GM19372 (cell line): ENCODE results near the gene PRRC1.

ENCODE experiments used
- ATAC-seq: cut with Tn5 transposase; IDR thresholded peaks from one replicate; pipeline ENCODE4 v1.9.1; 2021; ENCODE audit warnings: mild to moderate bottlenecking, low read depth, moderate library complexity; ENCODE audit not compliant: unreplicated experiment

PRRC1 gene

DNA sequence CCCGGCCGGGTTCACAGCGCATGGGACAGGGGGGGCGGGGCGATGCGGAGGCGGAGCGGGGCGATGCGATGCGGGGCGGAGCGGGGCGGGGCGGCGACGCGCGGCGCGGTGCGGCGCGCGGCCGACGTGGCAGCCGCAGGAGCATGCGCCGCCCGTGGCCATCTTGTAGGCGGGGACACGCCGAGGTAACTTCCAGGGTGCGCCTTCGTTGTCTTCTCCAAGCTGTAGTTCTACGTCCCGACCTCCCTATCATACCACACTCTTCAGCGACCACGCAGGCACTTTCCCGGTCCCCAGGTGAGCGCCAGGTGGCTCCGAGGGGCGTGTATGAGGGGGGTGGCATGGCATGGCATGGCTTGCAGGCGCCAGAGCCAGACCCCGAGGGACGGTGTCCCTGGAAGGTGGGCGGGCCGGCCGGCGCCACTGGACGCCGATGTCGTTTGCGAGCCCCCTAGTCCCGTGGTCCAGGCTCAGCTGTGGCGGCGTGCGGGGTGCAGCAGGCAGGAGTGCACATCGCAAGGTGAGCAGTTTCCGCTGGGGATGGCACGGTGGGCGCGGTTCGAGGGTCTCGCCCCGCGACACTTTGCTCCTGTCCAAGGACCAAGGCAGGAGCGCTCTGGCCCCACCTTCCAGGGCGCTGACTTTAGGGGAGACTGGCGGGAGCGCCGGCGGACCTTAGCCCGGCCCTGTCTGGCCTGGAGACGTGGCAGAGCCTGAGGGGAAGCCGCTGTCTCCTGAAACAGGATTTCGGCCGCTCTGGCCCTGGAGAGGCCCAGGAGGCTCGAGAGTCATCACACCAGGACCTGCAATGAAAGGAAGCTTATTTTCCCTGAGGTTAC lies at the start of gene PRRC1:
Gene PRRC1, plus strand, starts transcription at position 161 of the 839 bp plus-strand sequence. CDS start 5,840 bp downstream, outside the sequence.
- ATAC-seq, result peak; percentile 87

DNA sequence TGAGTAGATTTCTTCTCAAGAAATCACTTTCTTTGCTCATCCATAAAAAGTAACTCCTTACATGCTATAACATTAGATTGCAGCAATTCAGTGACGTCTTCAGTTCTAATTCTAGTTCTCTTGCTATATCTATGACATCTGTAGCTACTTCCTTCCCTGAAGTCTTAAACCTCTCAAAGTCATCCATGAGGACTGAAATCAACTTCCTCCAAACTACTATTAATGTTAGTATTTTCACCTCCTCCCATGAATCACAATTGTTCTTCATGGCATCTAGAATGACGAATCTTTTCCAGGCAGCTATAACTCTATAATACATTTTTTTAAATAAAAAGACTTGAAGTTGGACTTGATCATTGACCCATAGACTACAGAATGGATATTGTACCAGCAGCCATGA lies 46.2 kb upstream of the PRRC1 start:
- ATAC-seq, result no peak

DNA sequence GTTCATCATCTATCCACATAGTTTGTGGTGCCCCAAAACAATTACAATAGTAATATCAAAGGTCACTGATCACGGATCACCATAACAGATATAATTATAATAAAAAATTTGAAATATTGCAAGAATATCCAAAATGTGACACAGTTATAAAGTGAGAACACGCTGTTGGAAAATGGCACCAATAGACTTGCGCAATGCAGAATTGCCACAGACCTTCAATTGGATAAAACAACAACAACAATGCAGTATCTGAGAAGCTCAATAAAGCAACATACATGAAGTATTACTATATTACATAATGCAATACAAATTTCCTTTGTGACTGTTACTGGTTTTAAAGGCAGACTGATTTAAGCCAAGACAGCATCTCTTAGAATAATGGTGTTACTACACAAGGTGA lies 44.7 kb upstream of the PRRC1 start:
- ATAC-seq, result no peak

DNA sequence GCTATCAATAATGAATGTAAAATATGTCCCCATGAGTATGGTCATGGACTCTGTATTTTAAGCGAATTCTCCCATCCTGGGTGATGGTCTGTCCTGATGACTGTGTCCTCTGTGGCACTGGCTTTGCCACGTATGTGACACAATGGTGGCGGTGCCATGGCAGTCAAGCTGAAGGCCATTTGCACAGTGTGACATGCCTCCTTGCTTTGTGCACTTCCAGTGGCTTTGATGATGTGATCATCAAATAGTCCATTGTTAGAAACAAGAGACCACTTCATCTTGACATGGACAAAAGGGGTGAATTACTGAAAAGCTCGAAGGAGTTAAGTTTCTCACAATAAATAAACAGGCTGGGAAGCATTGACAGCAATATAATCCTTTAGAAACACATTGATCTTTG lies 31.0 kb upstream of the PRRC1 start:
- ATAC-seq, result no peak

DNA sequence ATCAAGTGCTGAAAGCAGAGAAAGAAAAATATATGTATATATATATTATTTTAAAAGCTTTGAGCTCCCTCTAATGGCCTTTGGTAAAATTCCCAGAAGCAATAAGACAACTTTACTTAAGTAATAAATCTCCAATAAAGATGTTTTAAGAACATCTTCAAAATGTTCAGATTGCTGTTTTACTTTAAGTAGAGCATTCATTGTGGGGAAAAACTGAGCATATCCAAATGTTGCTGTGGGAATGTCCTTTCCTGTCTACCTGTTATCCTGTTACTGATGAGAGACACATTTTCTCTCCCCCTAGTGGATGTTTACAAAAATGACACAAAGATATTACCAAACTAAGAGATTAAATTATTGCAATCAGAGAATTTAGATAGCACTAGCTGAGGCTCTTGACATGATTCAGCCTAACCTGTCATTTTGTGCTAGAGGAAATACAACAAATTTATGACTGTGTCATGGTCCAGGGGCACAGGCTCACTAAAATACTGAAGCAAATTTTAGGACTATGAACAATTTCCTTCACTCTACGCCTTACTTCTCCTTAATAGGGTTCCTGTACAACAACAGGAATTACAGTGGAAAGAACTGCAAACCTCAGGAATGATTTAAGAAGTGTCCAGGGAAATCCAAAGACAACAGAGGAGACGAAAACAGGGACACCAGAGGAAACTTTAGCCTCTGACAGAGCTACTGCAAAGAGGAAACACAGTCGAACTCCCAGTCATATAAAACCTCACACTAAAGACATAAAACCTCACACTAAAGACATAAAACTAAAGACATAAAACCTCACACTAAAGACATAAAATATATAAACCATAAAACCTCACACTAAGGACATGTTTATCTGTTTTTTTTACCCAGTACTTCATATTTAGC lies 24.3 kb upstream of the PRRC1 start:
- peak; percentile 84 for ATAC-seq

DNA sequence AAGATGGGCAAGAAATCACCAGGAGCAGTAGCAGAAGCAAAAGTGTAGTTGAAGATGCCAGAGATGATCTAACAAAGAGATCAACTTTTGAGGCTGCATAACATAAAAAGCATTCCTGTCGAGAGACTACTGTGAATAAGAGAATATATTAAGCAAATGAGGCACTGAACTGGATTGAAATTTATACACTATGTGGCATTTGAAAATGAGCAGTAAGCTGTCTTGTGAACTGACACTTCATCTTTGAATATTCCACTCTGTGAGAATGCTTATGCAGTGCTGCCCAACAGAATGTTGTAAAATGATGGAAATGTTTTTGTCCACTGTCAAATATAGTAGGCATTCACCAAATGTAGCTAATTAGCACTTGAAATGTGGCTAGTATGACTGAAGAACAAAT lies 18.9 kb upstream of the PRRC1 start:
- no peak for ATAC-seq

DNA sequence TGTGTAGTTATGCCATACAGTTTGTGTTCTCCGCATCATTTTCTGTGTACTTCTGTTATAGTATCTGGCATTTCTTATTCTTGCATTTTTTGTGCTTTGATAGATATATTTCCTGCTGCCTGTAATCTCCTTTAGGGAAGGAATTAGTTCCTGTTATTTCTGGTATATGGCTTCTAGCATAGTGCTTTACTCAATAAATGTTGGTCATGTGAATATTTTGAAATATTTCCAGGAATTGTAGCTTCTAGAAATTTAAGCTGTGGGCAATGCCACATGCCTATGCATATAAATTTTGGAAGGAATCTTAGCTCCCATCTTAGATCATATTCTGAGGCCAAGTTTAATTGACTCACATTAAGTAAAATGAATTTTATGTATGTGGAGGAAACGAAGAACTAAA lies 11.5 kb upstream of the PRRC1 start:
- no peak for ATAC-seq

DNA sequence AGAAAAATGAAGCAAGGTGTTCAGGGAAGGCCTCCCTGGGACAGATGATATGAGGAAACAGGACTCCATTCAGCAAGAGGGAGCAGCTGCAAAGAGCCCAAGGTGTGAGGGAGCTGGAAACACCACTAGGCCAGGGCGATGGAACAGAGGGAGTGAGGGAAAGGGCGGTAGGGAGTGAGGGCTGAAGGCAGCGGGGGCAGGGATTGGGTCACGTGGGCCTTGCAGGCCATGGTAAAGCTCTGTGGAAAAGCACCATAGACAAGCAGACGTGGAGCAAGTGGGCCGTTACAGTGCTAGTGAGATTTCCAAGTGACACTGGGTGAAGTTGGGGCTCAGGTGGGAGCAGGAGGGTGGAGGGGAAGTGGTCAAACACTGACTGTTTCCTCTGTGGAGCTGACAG lies 10.8 kb upstream of the PRRC1 start:
- no peak for ATAC-seq

DNA sequence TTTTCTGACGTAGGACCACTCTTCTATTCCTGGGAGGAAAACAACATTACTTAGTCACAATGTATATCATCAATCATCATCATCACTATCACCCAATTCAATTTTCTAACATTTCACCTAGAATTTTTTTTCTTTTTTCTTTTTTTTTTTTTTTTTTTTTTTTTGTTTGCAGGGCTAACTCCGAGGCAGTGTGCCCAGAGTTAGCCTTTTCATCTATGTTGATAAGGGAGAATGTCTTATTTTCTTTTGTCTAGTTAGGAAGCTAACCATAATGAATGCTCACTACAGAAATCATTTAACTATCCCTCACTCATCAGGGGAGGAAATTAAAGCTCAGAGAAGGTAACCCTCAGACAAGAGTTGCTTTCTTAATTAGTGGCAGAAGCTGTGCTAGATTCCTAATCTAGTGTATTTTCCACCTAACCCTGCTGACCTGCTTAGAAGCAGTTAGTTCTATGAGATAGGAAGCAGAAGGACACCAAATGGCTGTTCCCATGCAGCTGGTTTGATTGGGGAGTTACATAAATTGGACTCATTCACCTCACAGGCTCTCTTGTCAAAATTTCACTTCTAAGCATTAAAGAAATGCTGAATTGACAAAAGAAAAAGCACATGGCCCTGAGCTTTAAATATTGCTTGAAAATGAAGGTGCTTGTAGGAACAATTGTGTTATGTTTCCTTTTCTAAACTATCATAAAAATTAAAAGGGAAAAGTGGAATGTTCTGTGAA lies 8.6 kb upstream of the PRRC1 start:
- ATAC-seq, result no peak

DNA sequence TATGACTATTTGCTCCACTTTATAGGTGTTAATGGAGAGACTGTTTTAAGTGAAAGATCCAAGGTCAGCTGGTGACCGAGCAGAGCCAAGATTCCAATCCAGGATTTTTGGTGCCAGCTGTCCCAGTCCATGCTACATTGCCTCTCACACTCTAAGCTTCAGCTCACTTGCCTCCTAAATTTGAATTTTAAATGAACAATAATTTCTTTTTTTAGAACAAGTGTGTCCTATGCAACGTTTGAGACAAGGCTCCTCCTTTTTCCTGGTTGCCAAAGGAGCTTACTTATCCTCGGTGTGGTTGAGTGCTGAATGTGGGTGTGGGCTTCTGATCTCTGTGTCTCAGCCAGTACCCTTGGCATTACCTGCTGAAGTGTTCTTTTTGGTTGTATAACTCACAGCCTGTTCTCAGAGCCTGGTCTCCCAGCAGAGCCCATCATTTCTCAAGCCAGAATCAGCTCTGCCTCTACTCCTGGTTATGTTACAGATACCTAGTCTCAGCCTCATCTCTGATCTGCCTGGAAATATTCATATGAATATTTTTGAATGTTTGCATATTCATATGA lies 4.0 kb upstream of the PRRC1 start:
- ATAC-seq, result no peak

DNA sequence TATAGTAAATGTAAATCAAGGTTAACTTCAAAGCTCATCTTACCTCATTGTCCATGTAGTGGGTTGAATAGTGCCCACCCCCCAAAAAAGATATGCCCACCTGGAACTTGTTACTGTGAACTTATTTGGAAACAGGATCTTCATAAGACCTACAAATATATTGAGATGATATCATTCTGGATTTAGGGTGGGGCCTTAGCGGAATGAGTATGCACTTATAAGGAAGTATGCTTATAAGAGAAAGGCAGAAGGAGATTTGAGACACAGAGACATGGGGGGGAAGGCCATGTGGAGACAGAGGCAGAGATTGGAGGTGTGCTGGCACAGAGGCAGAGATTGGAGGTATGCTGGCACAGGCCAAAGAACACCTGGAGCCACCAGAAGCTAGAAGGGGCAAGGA lies 2.6 kb upstream of the PRRC1 start:
- no peak for ATAC-seq

DNA sequence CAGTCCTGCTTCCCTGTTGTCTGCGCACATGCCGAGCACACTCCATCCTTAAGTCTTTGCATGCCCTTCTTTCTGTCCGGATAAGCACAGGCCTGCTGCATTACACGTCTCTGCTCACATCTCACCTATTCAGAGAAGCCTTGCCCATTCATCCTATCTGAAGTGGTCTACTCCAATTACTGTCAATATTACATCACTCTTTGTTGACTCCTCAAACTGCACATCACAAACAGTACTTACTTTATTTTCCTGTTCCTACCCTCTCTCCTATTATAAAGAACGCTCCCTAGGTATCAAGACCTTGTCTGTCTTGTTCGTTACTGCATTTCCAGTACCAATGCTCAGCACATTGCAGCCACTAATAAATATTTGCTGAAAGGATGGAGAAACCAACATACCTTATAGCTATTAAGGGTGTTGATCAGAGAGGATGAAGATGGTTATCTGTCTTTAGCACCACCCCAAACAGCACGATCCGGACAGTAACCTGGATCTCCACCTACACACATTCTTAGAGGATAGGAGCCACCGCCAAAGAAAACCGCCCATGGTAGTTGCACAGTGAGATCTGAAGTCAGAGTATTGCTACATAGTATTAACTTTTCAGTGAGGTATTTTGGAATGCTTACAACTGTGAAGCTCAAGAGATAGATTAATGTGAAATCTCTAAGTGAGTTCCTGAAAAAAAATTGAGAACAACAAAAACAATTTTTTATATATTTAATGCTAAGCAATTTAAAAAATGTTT lies 1.6 kb upstream of the PRRC1 start:
- ATAC-seq, result no peak

DNA sequence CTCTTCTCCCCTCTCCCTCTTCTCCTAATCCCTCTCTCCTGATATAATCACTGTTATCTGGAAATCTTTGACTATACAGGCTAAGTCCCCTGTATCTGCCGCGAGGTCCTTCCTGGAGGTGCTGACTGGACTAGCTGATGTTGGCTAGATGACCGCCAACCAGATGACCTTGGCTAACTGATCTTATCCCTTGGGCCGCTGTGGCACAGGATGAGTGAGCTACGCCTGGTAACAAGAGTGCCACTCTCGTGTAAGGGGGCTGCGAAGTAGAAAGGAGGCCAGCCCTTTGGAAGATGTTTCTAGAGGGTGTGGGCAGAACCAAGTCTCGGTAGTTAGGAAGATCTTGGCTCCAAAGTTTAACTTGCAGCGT lies 345 bp upstream of the PRRC1 start:
- ATAC-seq, result peak; percentile 37

DNA sequence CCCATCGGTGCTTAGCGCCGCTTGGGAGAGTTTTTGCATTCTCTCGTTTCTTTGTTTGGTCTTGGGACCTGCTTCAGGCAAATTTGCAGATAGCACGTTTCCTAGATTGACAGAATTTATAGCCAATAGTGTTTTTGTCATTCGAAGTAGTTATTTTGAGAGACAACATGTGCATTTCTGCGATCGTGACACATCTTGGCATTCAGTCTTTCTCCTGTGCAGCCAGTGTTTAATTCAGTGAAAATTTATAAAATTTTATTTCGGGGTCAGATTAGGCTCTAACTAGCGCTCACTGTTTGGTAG lies 830 bp downstream of the PRRC1 start:
- ATAC-seq, result peak; percentile 24

DNA sequence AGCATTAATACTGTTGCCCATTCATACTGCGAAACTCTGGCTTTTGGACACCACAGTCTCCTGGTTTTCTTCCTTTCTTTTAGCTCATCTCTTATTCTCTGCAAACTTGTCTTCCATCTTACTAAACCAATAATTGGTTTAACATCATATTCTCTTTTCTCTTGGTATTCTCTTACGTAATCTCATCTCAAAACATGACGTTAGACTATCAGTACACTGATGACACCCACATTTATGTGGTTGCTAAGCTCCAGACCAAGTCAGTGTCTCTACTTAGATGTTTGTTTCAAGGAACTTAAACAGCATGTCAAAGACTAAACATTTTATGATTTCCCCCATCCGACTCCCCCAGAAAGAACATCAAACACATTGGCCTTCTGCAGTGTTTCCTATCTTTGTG lies 2.1 kb downstream of the PRRC1 start:
- no peak for ATAC-seq

DNA sequence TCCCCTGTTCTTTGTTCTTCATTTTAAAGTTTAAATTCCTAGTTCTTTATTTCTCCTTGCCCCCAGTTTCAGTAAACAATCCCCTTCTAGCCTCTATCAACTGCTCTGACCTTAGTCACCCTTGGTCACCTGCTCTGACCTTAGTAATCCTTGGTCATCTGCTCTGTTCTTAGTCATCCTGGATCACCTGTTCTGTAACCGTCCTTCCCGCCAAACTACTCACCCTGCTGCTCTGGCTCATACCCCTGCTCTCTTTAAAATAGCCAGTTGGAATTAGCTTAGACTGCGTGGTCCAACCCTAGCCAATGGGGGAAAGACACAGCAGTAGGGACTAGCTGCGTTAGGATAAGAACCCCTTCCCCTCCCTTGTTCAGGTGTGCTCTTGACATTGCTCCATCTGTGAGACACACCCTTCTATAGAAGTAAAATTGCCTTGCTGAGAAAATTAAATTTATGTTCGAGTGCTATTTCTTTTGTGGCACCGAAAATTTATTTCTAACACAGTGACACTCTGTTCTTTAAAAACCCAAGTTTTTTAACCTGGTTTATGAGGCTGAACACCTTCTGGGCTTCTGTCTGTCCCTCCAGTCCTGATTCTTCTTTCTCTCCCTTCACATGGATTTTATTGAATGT lies 3.8 kb downstream of the PRRC1 start:
- ATAC-seq, result no peak

DNA sequence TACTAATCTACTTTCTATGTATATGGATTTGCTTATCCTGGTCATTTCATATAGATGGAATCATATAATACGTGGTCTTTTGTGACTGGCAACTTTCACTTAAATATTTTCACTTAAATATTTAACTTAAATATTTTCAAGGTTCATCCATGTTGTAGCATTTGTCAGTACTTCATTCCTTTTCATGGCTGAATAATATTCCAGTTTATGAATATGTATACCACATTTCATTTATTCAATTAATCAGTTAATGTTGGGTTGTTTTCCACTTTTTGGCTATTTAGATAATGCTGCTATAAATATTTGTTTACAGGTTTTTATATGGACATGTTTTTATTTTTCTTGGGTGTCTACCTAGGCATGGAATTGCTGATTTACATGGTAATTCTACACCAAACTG lies 7.7 kb downstream of the PRRC1 start:
- ATAC-seq, result no peak

DNA sequence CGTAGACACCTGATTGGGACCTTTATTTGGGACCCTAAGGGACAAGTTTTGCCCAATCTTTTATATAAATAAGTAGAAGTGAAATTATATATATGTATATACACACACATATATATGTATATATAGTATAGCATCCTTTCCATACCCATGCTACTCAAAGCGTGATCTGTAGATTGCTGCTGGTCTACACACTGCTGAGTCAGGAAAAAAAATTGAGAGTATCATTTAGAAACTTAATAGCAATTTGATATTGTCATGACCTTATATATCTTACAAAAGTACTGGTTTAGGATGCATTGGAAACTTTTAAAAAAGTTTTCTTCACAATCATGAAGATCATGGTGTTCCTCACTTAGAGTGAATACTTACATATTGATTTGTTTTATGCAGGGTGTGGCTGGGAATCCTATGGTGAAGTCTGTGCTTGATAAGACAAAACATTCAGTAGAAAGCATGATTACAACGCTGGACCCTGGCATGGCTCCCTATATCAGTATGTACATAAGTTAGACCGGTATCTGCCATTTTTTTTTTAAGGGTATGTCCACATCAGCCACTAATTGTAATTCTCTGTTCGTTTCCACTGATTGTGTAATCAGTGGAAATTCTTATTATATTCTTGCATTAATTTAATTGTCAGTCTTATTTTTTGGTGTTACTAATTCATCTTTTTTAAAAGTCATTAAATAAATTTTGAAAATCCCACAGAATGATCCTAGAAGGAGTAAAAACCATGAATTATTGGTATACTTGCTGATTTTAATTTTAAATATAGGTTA lies 12.7 kb downstream of the PRRC1 start:
- no peak for ATAC-seq

DNA sequence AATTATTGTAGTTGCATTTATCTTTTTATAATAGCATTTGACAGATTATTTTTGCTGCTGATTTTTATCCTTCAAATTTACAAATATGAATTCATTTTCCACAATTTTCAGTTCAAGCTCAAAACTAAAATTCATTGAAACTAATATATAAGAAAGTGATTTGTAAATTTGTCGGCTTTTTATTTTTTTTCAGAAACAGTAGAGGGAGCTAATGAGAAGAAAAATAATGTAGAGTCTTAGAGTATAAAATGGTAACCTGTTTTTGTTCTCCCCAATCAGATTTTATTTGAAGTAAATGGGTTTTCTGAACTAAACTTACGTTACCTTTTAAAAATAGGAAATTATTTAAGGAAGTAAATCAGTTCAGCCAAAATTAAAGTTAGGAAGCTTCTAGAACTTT lies 19.2 kb downstream of the PRRC1 start:
- ATAC-seq, result no peak
